ENCODE measurements around the gene PER2.

- no peak for TF ChIP-seq RCOR1 (IDR thresholded peaks at IDR 0.05; ENCODE audit: insufficient replicate concordance, low read length)
- no peak for TF ChIP-seq CTCF (conservative IDR thresholded peaks at IDR 0.05; ENCODE audit: low read depth, low read length)
- no peak for TF ChIP-seq MAZ (IDR thresholded peaks at IDR 0.05; ENCODE audit: borderline replicate concordance, low read depth, low read length)
- TF ChIP-seq ELK1 (IDR thresholded peaks at IDR 0.05; ENCODE audit: borderline replicate concordance, low read depth, low read length) = no peak
- no peak for TF ChIP-seq MAFK (IDR thresholded peaks at IDR 0.05; ENCODE audit: low read depth, low read length)
These were observed 30.4 kb downstream of the PER2 start for GRCh38 chr2:238257786-238258700.

All from IMR-90 (cell line).